ENCODE data around the gene TMEM229B. TPM values are rescaled to one million over a fixed set of nuclear protein-coding genes. Genes with fewer than 3 reads are reported as not detected.

TMEM229B gene
- total RNA-seq, 6 experiments from 2014 or later: 0.06 to 1.8 (median 1.2) TPM

GRCh38 chr14:67514203-67514607, 25.7 kb upstream of the TMEM229B start:
- H3K4me3 ChIP-seq: peak overlapping the region; percentile 84 to 96 (median 91)
- no peak overlapping the region for H3K27ac ChIP-seq
- H3K4me1 ChIP-seq: peaks cover 0 to 8% (median 0%) of the 10 kb centered on the region in 4 donors
- no peak for TF ChIP-seq CTCF (IDR thresholded peaks at IDR 0.05)
- no peak for TF ChIP-seq POLR2A (IDR thresholded peaks at IDR 0.05)
- no peaks in the 10 kb centered on the region for H3K27me3 ChIP-seq
- H3K9me3 ChIP-seq: no peaks in the 10 kb centered on the region
- no peaks in the 10 kb centered on the region for H3K36me3 ChIP-seq
- peak; percentile 31 to 60 (median 50) for DNase-seq
- 8% methylated on average over 4 of the region's 9 CpGs for WGBS (ENCODE audit: insufficient coverage, low coverage, low lambda C conversion rate, missing lambda C conversion rate)
- intact Hi-C loops (cut with DNase I): no loop called here
- ATAC-seq: peak; percentile 51 to 59 (median 55)

- no peak overlapping the region for H3K4me3 ChIP-seq
- no peaks in the 10 kb centered on the region for H3K36me3 ChIP-seq
- H3K4me1 ChIP-seq: peaks cover 0 to 8% (median 0%) of the 10 kb centered on the region in 4 donors
- TF ChIP-seq POLR2A (IDR thresholded peaks at IDR 0.05) (no peak), CTCF (IDR thresholded peaks at IDR 0.05) (no peak)
- DNase-seq (no peak), ATAC-seq (peak in 1 of 4 donors; percentile 7)
- H3K27ac ChIP-seq: no peak overlapping the region
- H3K9me3 ChIP-seq: no peaks in the 10 kb centered on the region
- WGBS (ENCODE audit: insufficient coverage, low coverage, low lambda C conversion rate, missing lambda C conversion rate): 100% methylated on average over 1 of the region's 1 CpG
- H3K27me3 ChIP-seq: no peaks in the 10 kb centered on the region
- intact Hi-C loops (cut with DNase I): no loop called here
Observed at GRCh38 chr14:67513631-67514108, 25.1 kb upstream of the TMEM229B start.

- intact Hi-C loops (cut with DNase I): no loop called here
- no peak for DNase-seq
- H3K4me3 ChIP-seq: no peak overlapping the region
- H3K9me3 ChIP-seq: no peaks in the 10 kb centered on the region
- no peaks in the 10 kb centered on the region for H3K36me3 ChIP-seq
- peaks cover 0 to 8% (median 0%) of the 10 kb centered on the region in 4 donors for H3K4me1 ChIP-seq
- no peak overlapping the region for H3K27ac ChIP-seq
- no peaks in the 10 kb centered on the region for H3K27me3 ChIP-seq
- WGBS (ENCODE audit: insufficient coverage, low coverage, low lambda C conversion rate, missing lambda C conversion rate): 51% methylated on average over 7 of the region's 8 CpGs
- no peak for TF ChIP-seq POLR2A (IDR thresholded peaks at IDR 0.05)
- TF ChIP-seq CTCF (IDR thresholded peaks at IDR 0.05): no peak
- ATAC-seq: no peak
Observed at GRCh38 chr14:67512463-67513310, 24.2 kb upstream of the TMEM229B start.

GRCh38 chr14:67510836-67511235, 22.3 kb upstream of the TMEM229B start:
- Histone ChIP-seq H3K4me1 (peaks cover 0 to 5% (median 0%) of the 10 kb centered on the region in 4 donors), H3K27ac (no peak overlapping the region), H3K9me3 (no peaks in the 10 kb centered on the region), H3K36me3 (no peaks in the 10 kb centered on the region), H3K4me3 (no peak overlapping the region), H3K27me3 (no peaks in the 10 kb centered on the region)
- TF ChIP-seq CTCF (IDR thresholded peaks at IDR 0.05) (no peak), POLR2A (IDR thresholded peaks at IDR 0.05) (no peak)
- intact Hi-C loops (cut with DNase I): no loop called here
- ATAC-seq: no peak
- 47% methylated on average over 3 of the region's 3 CpGs for WGBS (ENCODE audit: insufficient coverage, low coverage, low lambda C conversion rate, missing lambda C conversion rate)
- DNase-seq: no peak

Data from right lobe of liver (tissue), 6 donors.